Endothelial cell of umbilical vein (primary cell): ENCODE measurements around the gene OARD1. TPM values are rescaled to one million over a fixed set of nuclear protein-coding genes. Genes with fewer than 3 reads are reported as not detected.

Experiments used
- BruUV-seq: library from RNA; stranded (reverse); fragments of 400-500 nt; replicated peaks from 2 replicates; lab custom pipeline; 2021; lab: Mats Ljungman, UMichigan
- CTCF ChIA-PET: fragments of 300-600, 350-600 bp; sonication (Branson Sonifier 250); formaldehyde crosslinking; loops from one replicate; lab custom pipeline; 2021; ENCODE audit warnings: antibody characterized with exemption, inconsistent platforms; lab: Charles Lee
- POLR2A ChIA-PET: fragments of 300-600, 350-600 bp; sonication (Branson Sonifier 250); formaldehyde crosslinking; loops from one replicate; lab custom pipeline; 2021; ENCODE audit warnings: antibody characterized with exemption, inconsistent platforms; lab: Charles Lee
- DNase-seq: peaks from one replicate; pipeline ENCODE4 v3.0.0-alpha.2; 2011; ENCODE audit warnings: low read depth, low spot score
- FAIRE-seq: peaks from 2 replicates; lab custom pipeline; 2011; peaks lifted over from hg19 to GRCh38; lab: Jason Lieb, UNC
- H2AFZ ChIP-seq: 2 replicates; pipeline ENCODE4 v1.6.0; 2012; ENCODE audit warnings: low read depth, low read length, control low read depth, inconsistent platforms
- H3K27ac ChIP-seq: 2 replicates; pipeline ENCODE4 v1.5.1; 2011; ENCODE audit warnings: low read depth, mild to moderate bottlenecking, control low read depth, low read length, moderate library complexity; ENCODE audit not compliant: insufficient read depth
- H3K27me3 ChIP-seq, 2 experiments: 2 replicates each; pipeline versions ENCODE4 v1.6.0 to v1.6.1; 2011; ENCODE audit warnings: low read length in 2 of 2, mixed read lengths in 1 of 2; ENCODE audit not compliant: control insufficient read depth in 2 of 2, insufficient read depth in 2 of 2
- H3K36me3 ChIP-seq, 2 experiments: 2 replicates in 1 of 2; 3 replicates in 1 of 2; pipeline ENCODE4 v1.5.1; 2011; ENCODE audit warnings: low read length in 2 of 2, mild to moderate bottlenecking in 1 of 2, moderate library complexity in 1 of 2; ENCODE audit not compliant: control insufficient read depth in 2 of 2, insufficient read depth in 2 of 2; ENCODE audit errors: extremely low read depth in 1 of 2
- H3K4me1 ChIP-seq: 3 replicates; pipeline ENCODE4 v1.5.1; 2011; ENCODE audit warnings: mild to moderate bottlenecking, low read length; ENCODE audit not compliant: control insufficient read depth, insufficient read depth; ENCODE audit errors: extremely low read depth
- H3K4me2 ChIP-seq: 2 replicates; pipeline ENCODE4 v1.6.1; 2011; ENCODE audit warnings: low read length, control low read depth, mixed read lengths; ENCODE audit not compliant: insufficient read depth
- H3K4me3 ChIP-seq, 3 experiments: fragments of 200-600 bp in 1 of 3; sonication (generic), shearing (Covaris generic) in 1 of 3; replicated peaks in 1 of 3; 2 replicates each; pipeline ENCODE4 v1.5.1; 2011 to 2016; ENCODE audit warnings: control low read depth in 3 of 3, low read length in 3 of 3, mild to moderate bottlenecking in 2 of 3, inconsistent platforms in 1 of 3, low read depth in 1 of 3, moderate library complexity in 1 of 3; ENCODE audit not compliant: insufficient read depth in 1 of 3
- H3K79me2 ChIP-seq: 2 replicates; pipeline ENCODE4 v1.6.0; 2012; ENCODE audit warnings: low read length, inconsistent platforms; ENCODE audit not compliant: control insufficient read depth, insufficient read depth
- H3K9ac ChIP-seq: replicated peaks from 2 replicates; pipeline ENCODE3; 2011; ENCODE audit warnings: low read length, control low read depth; ENCODE audit not compliant: insufficient read depth; ENCODE audit errors: extremely low read depth
- H3K9me1 ChIP-seq: replicated peaks from 3 replicates; pipeline ENCODE4 v1.6.0; 2011; ENCODE audit warnings: mild to moderate bottlenecking, low read length; ENCODE audit not compliant: control insufficient read depth, insufficient read depth; ENCODE audit errors: extremely low read depth
- H3K9me3 ChIP-seq: replicated peaks from 2 replicates; pipeline ENCODE4 v1.5.1; 2012; ENCODE audit warnings: low read length, inconsistent platforms; ENCODE audit not compliant: control insufficient read depth, insufficient read depth
- H4K20me1 ChIP-seq: replicated peaks from 2 replicates; pipeline ENCODE3; 2011; ENCODE audit warnings: mild to moderate bottlenecking, low read length; ENCODE audit not compliant: control insufficient read depth, insufficient read depth; ENCODE audit errors: extremely low read depth
- CTCF ChIP-seq, 2 donors: IDR thresholded peaks; 1 replicate in 1 of 2; 2 replicates in 1 of 2; pipeline ENCODE4 v1.5.1; 2011; ENCODE audit warnings: low read length in 2 of 2, mild to moderate bottlenecking in 2 of 2, moderate library complexity in 2 of 2, control low read depth in 1 of 2, inconsistent platforms in 1 of 2, low read depth in 1 of 2; ENCODE audit not compliant: insufficient read depth in 1 of 2; ENCODE audit errors: extremely low read depth in 1 of 2
- EZH2 ChIP-seq: IDR thresholded peaks from 2 replicates; pipeline ENCODE4 v1.6.1; 2012; ENCODE audit warnings: borderline replicate concordance, low read depth, mild to moderate bottlenecking, moderate library complexity, low read length, inconsistent platforms; ENCODE audit not compliant: severe bottlenecking
- GATA2 ChIP-seq: IDR thresholded peaks from 2 replicates; pipeline ENCODE4 v1.7.0; 2011; ENCODE audit warnings: low read depth, mild to moderate bottlenecking, moderate library complexity, mixed read lengths, low read length; ENCODE audit not compliant: insufficient read length, insufficient read depth
- JUN ChIP-seq: IDR thresholded peaks from 2 replicates; pipeline ENCODE4 v1.6.1; 2011; ENCODE audit warnings: borderline replicate concordance, low read depth; ENCODE audit not compliant: insufficient read length, insufficient read depth
- MYC ChIP-seq: IDR thresholded peaks from one replicate; pipeline ENCODE4 v1.6.1; 2011; ENCODE audit warnings: mild to moderate bottlenecking, low read depth, low read length
- POLR2A ChIP-seq: IDR thresholded peaks from 2 replicates; pipeline ENCODE4 v1.6.1; 2012; ENCODE audit warnings: low read depth, mild to moderate bottlenecking, control low read depth, low read length
- POLR2AphosphoS5 ChIP-seq: IDR thresholded peaks from 2 replicates; pipeline ENCODE4 v1.6.1; 2012; ENCODE audit warnings: low read depth, mild to moderate bottlenecking, control low read depth, low read length, moderate library complexity; ENCODE audit not compliant: insufficient read depth
- dilution Hi-C: fragments of 300-500 bp; cut with MboI; formaldehyde crosslinking; loops from one replicate; pipeline ENCODE4 v1.15.0; 2019; ENCODE audit warnings: low sequenced_read_pairs; ENCODE audit not compliant: extremely low pct_ligation_motif_present
- intact Hi-C: fragments of 100-400 bp; cut with micrococcal nuclease; formaldehyde crosslinking; loops from one replicate; pipeline ENCODE4 v1.10.0; 2022
- polyA plus RNA-seq, 4 experiments: library from polyadenylated mRNA; depleted of rRNA in 3 of 4; stranded (reverse) in 3 of 4; unstranded in 1 of 4; fragments of >200 nt; gene quantifications; 2 replicates each; pipeline versions ENCODE4 v1.2.1 to v1.2.3, GENCODE V29; 2011 to 2012; ENCODE audit warnings: missing spikeins in 1 of 4
- total RNA-seq: library from RNA; stranded (reverse); gene quantifications from 2 replicates; pipeline ENCODE4 v1.2.3, GENCODE V29; 2021

OARD1 gene
- total and polyA plus RNA-seq, 2 donors (not counting 3 experiments of a cell fraction or from before 2014, with no cell fraction given): 5.2 to 13.0 TPM

- ChIA-PET CTCF (interaction anchor here (1.0 to 4.3 kb wide), 5 partner anchors 9 to 27 kb away, joined by 3 to 22 read pairs (median 10); partner anchors contain the start of gene UNC5CL), POLR2A (interaction anchor here (0.6 kb wide), 1 partner anchor 20 kb away, joined by 3 read pairs; no protein-coding TSS in a partner anchor)
- Histone ChIP-seq H3K9me1 (no peaks in the 10 kb centered on the region), H3K4me3 (no peak overlapping the region), H3K9ac (no peak overlapping the region), H3K4me2 (no peak overlapping the region), H4K20me1 (no peaks in the 10 kb centered on the region), H3K27me3 (peaks cover 0 to 3% of the 10 kb centered on the region in 2 experiments), H3K36me3 (no peaks in the 10 kb centered on the region), H3K4me1 (peaks cover 5% of the 10 kb centered on the region), H2AFZ (no peak overlapping the region), H3K9me3 (no peaks in the 10 kb centered on the region), H3K79me2 (no peaks in the 10 kb centered on the region), H3K27ac (no peak overlapping the region)
- BruUV-seq: no TSS peak
- dilution Hi-C loops (no loop called here), intact Hi-C loops (no loop called here)
- FAIRE-seq (no peak), DNase-seq (no peak)
- TF ChIP-seq GATA2 (no peak), CTCF (IDR thresholded peaks at IDR 0.05; ENCODE audit: extremely low read depth in 1 of 2, insufficient read depth in 1 of 2, low read depth in 1 of 2, low read length in 2 of 2) (no peak), POLR2AphosphoS5 (no peak), EZH2 (no peak), POLR2A (no peak), JUN (no peak), MYC (no peak)
Measured at GRCh38 chr6:41055149-41055548, 17.0 kb downstream of the OARD1 start.
